ENCODE measurements around the gene TDRD3. TPM values are rescaled to one million over a fixed set of nuclear protein-coding genes. Genes with fewer than 3 reads are reported as not detected.
A peak's percentile ranks its signal among the peaks of the same experiment; 100 is the strongest.
"Not testable (repeated sequence)": the region's sequence is repeated elsewhere in the genome, so short reads cannot be mapped to it uniquely, and the experiment has no call there.

Gene TDRD3
- polyA plus RNA-seq, 1 donor: 35.2 TPM

- peak; percentile 11 for DNase-seq
Measured at GRCh38 chr13:60398907-60399589, 2.0 kb downstream of the TDRD3 start.

GRCh38 chr13:60402022-60402421 lies 5.0 kb downstream of the TDRD3 start:
- no peak for DNase-seq

- no peak for DNase-seq
Measured at GRCh38 chr13:60407095-60407494, 10.1 kb downstream of the TDRD3 start.

- not testable (repeated sequence) for DNase-seq
Measured at GRCh38 chr13:60407852-60408251, 10.8 kb downstream of the TDRD3 start.

- DNase-seq: not testable (repeated sequence)
Measured at GRCh38 chr13:60409574-60410292, 12.7 kb downstream of the TDRD3 start.

GRCh38 chr13:60410299-60410698 lies 13.3 kb downstream of the TDRD3 start:
- DNase-seq: no peak

- no peak for DNase-seq
Measured at GRCh38 chr13:60411464-60411863, 14.4 kb downstream of the TDRD3 start.

- DNase-seq: no peak
Measured at GRCh38 chr13:60411983-60412382, 15.0 kb downstream of the TDRD3 start.

GRCh38 chr13:60412909-60413616 lies 16.0 kb downstream of the TDRD3 start:
- DNase-seq: no peak

GRCh38 chr13:60414177-60414576 lies 17.2 kb downstream of the TDRD3 start:
- no peak for DNase-seq

- DNase-seq: no peak
Measured at GRCh38 chr13:60417734-60418133, 20.7 kb downstream of the TDRD3 start.

- no peak for DNase-seq
Measured at GRCh38 chr13:60418954-60419353, 21.9 kb downstream of the TDRD3 start.

GRCh38 chr13:60425332-60425731 lies 28.3 kb downstream of the TDRD3 start:
- no peak for DNase-seq

- DNase-seq: no peak
Measured at GRCh38 chr13:60426075-60426474, 29.1 kb downstream of the TDRD3 start.

- no peak for DNase-seq
Measured at GRCh38 chr13:60427285-60427684, 30.3 kb downstream of the TDRD3 start.

- peak; percentile 37 for DNase-seq
Measured at GRCh38 chr13:60431108-60431700, 34.2 kb downstream of the TDRD3 start.

GRCh38 chr13:60433505-60433904 lies 36.5 kb downstream of the TDRD3 start:
- no peak for DNase-seq

GRCh38 chr13:60435762-60436374 lies 38.8 kb downstream of the TDRD3 start:
- DNase-seq: no peak

GRCh38 chr13:60439201-60439600 lies 42.2 kb downstream of the TDRD3 start:
- no peak for DNase-seq

GRCh38 chr13:60441761-60442160 lies 44.7 kb downstream of the TDRD3 start:
- DNase-seq: no peak

GRCh38 chr13:60448907-60449510 lies 52.0 kb downstream of the TDRD3 start:
- peak; percentile 48 for DNase-seq

- DNase-seq: no peak
Measured at GRCh38 chr13:60453490-60453889, 56.5 kb downstream of the TDRD3 start.
